Gastroesophageal sphincter (tissue), 4 donors: Measurements from ENCODE around the gene ST8SIA5. TPM values are rescaled to one million over a fixed set of nuclear protein-coding genes. Genes with fewer than 3 reads are reported as not detected.

Source experiments
- ATAC-seq: fragments of 150-250 bp; one replicate; pipeline ENCODE4 v1.9.1; 2016; ENCODE audit warnings: mild to moderate bottlenecking, moderate library complexity
- H3K27ac ChIP-seq, 4 donors: fragments of 200-600 bp; sonication (generic) in 3 of 4; 1 replicate in 3 of 4; 2 replicates in 1 of 4; pipeline ENCODE4 v1.5.1; 2016 to 2019
- H3K27me3 ChIP-seq: fragments of 200-600 bp; sonication (generic); one replicate; pipeline ENCODE4 v1.5.1; 2019
- H3K36me3 ChIP-seq, 2 donors: fragments of 200-600 bp; sonication (generic); one replicate each; pipeline ENCODE4 v1.5.1; 2019; ENCODE audit warnings: control low read depth in 1 of 2
- H3K4me1 ChIP-seq, 3 donors: fragments of 200-600 bp; sonication (generic); 1 replicate in 2 of 3; 2 replicates in 1 of 3; pipeline ENCODE4 v1.5.1; 2016 to 2019; ENCODE audit warnings: control low read depth in 2 of 3
- H3K4me3 ChIP-seq, 2 donors: fragments of 200-600 bp; sonication (generic); one replicate each; pipeline ENCODE4 v1.5.1; 2019; ENCODE audit warnings: mild to moderate bottlenecking in 1 of 2, moderate library complexity in 1 of 2
- H3K9me3 ChIP-seq, 3 donors: fragments of 200-600 bp; sonication (generic); one replicate each; pipeline ENCODE4 v1.5.1; 2017 to 2019; ENCODE audit warnings: control low read depth in 2 of 3
- EP300 ChIP-seq: sonication (generic); formaldehyde crosslinking; IDR thresholded peaks from one replicate; pipeline ENCODE4 v1.6.1; 2017; ENCODE audit warnings: antibody characterized with exemption, mild to moderate bottlenecking
- POLR2A ChIP-seq, 2 donors: fragments of 450-650 bp; IDR thresholded peaks; one replicate each; pipeline ENCODE4 v1.6.1; 2017; ENCODE audit warnings: antibody characterized with exemption in 2 of 2, mild to moderate bottlenecking in 2 of 2, moderate library complexity in 1 of 2
- POLR2AphosphoS5 ChIP-seq: sonication (generic); formaldehyde crosslinking; IDR thresholded peaks from one replicate; pipeline ENCODE4 v1.6.1; 2017; ENCODE audit warnings: antibody characterized with exemption
- WGBS, 2 donors: methylation state at CpG; one replicate each; pipeline ENCODE4 v1.1.5; 2018; ENCODE audit warnings: low coverage in 1 of 2; 5-methylcytosine and 5-hydroxymethylcytosine counted together
- total RNA-seq, 4 donors: library from RNA; depleted of rRNA; stranded (reverse); fragments of >200 nt; gene quantifications; one replicate each; pipeline ENCODE4 v1.1.0, GENCODE V29; 2016
- TF ChIP-seq, protein P1 (sequence below), 4 experiments: fragments of 200-600 bp in 2 of 4; fragments of 450-650 bp in 2 of 4; sonication (generic) in 1 of 4; IDR thresholded peaks; one replicate each; pipeline ENCODE4 v1.5.1; 2017 to 2019; ENCODE audit warnings: antibody characterized with exemption in 4 of 4, mild to moderate bottlenecking in 2 of 4, moderate library complexity in 2 of 4

The ST8SIA5 gene
- total RNA-seq, 4 donors from 2014 or later: 0.08 to 0.27 TPM; not detected in 2

DNA sequence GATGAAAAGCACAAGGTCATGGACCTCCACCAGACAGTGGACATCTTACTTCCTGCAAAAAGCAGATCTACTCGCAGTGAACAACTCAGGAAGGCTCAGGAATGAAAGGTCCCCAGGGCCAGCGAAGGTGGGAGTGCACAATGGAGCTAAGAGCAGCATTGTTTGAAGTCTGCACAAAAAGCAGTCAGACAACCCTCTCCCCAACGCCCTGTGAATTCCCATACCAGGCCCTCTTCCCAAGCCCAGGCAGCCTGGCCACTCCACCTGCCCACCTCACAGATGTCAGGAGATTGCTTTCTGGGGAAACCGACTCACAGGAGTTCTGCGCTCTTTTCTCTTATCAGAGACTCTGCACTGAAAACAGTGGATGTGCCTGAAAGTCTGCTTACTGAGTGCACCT is 34.8 kb downstream of the ST8SIA5 start:
- no peak overlapping the region for H3K27ac ChIP-seq
- no peak for TF ChIP-seq POLR2AphosphoS5
- TF ChIP-seq, protein P1, sequence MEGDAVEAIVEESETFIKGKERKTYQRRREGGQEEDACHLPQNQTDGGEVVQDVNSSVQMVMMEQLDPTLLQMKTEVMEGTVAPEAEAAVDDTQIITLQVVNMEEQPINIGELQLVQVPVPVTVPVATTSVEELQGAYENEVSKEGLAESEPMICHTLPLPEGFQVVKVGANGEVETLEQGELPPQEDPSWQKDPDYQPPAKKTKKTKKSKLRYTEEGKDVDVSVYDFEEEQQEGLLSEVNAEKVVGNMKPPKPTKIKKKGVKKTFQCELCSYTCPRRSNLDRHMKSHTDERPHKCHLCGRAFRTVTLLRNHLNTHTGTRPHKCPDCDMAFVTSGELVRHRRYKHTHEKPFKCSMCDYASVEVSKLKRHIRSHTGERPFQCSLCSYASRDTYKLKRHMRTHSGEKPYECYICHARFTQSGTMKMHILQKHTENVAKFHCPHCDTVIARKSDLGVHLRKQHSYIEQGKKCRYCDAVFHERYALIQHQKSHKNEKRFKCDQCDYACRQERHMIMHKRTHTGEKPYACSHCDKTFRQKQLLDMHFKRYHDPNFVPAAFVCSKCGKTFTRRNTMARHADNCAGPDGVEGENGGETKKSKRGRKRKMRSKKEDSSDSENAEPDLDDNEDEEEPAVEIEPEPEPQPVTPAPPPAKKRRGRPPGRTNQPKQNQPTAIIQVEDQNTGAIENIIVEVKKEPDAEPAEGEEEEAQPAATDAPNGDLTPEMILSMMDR (IDR thresholded peaks at IDR 0.05): no peak
- TF ChIP-seq EP300: no peak
- no peak for TF ChIP-seq POLR2A (IDR thresholded peaks at IDR 0.05)
- no peaks in the 10 kb centered on the region for H3K9me3 ChIP-seq
- 66 to 100% methylated on average over 2 to 4 of the region's 5 CpGs for WGBS, 2 donors
- ATAC-seq: no peak
- no peaks in the 10 kb centered on the region for H3K36me3 ChIP-seq
- peaks cover 3% of the 10 kb centered on the region for H3K27me3 ChIP-seq
- no peaks in the 10 kb centered on the region for H3K4me1 ChIP-seq
- no peak overlapping the region for H3K4me3 ChIP-seq

DNA sequence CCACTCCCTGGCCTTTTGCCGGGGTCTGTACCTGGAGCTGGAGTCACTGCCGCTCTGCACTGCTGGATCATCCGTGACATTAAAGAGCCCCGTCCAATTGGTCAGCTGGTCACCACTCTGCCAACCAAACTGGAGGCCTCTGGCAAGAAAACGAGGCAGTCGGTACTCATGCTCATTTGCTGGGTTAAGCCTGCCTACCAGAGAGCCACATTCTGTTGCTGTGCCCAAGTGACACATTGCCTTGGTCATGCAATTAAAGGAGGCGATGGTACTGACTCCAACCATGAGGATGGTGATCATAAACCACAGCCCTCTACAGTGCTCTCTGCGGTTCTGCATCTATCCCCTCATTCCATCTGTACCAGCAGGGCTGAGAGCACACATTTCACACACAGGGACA is 35.5 kb downstream of the ST8SIA5 start:
- 100% methylated on average over 1 of the region's 8 CpGs; no CpG with 5 or more reads in 1 of the 2 donors for WGBS, 2 donors
- ATAC-seq: no peak
- Histone ChIP-seq H3K27me3 (peaks cover 10% of the 10 kb centered on the region), H3K9me3 (no peaks in the 10 kb centered on the region), H3K36me3 (no peaks in the 10 kb centered on the region), H3K4me3 (no peak overlapping the region), H3K27ac (no peak overlapping the region), H3K4me1 (no peaks in the 10 kb centered on the region)
- TF ChIP-seq POLR2A (IDR thresholded peaks at IDR 0.05) (no peak), POLR2AphosphoS5 (no peak), EP300 (no peak)
- TF ChIP-seq, protein P1 (IDR thresholded peaks at IDR 0.05): no peak

DNA sequence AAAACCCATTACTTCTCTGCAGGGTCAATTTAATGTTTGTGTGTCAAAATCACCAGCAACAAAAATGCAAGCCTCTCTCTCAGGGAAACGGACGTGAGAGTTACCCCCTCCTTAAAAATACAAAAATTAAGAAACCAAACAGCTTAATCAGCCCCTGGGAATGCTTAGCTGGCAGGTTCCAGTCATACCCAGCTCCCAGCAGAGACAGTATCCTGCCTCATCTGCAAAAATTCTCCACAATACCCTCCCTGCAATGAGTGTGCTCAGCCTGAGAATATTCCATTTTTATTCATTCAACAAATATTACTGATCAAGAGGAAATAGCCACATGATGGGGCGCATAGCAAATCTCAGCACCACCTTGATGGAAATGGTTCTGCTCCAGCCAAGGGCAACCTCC is 36.3 kb downstream of the ST8SIA5 start:
- no peak for ATAC-seq
- Histone ChIP-seq H3K36me3 (no peaks in the 10 kb centered on the region), H3K4me1 (no peaks in the 10 kb centered on the region), H3K9me3 (no peaks in the 10 kb centered on the region), H3K4me3 (no peak overlapping the region), H3K27me3 (peaks cover 11% of the 10 kb centered on the region), H3K27ac (no peak overlapping the region)
- TF ChIP-seq, protein P1 (IDR thresholded peaks at IDR 0.05): no peak
- no peak for TF ChIP-seq POLR2A (IDR thresholded peaks at IDR 0.05)
- no peak for TF ChIP-seq POLR2AphosphoS5
- TF ChIP-seq EP300: no peak
- WGBS, 2 donors: 78 to 83% methylated on average over 1 to 3 of the region's 3 CpGs

DNA sequence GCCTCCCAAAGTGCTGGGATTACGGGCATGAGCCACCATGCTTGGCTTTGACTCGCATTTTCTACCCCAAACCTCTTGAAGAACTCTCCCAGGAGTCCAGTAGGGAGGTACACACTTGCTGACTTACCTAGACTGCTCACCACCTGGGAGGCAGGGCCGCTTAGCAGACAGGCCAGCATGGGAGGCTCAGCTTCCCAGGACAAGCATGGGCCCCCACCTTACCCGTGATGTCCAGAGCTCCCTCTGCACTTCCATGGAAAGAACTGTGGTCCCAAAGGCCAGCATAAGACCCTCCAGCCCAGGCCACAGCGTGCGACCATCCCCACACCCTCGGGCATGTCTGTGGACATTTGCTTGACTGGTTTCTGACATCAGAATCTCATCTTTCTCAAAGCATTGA is 36.8 kb downstream of the ST8SIA5 start:
- H3K36me3 ChIP-seq: no peaks in the 10 kb centered on the region
- ATAC-seq: no peak
- TF ChIP-seq POLR2AphosphoS5 (no peak), EP300 (no peak), POLR2A (IDR thresholded peaks at IDR 0.05) (no peak)
- TF ChIP-seq, protein P1 (IDR thresholded peaks at IDR 0.05): no peak

DNA sequence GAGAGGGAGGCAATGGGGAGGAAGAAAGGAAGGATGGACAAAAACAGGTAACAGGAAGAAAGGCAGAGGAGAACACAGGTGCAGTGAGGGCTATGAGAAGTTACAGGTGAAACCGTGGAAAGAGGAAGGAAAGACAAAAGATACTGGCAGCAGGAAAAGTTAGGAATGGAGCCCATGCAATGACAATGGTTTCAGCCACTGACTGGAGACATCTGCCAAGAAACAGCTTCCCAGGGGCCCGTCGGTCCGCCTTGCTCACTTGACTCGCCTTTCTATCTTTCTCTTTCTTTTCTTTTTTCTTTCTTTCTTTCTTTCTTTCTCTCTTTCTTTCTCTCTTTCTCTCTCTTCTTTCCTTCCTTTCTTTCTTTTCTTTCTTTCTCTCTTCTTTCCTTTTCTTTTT is 37.5 kb downstream of the ST8SIA5 start:
- no peaks in the 10 kb centered on the region for H3K36me3 ChIP-seq
- no peak overlapping the region for H3K4me3 ChIP-seq
- ATAC-seq: no peak
- H3K4me1 ChIP-seq: no peaks in the 10 kb centered on the region
- WGBS, 2 donors: 37 to 58% methylated on average over 4 to 5 of the region's 5 CpGs
- TF ChIP-seq EP300 (no peak), POLR2A (IDR thresholded peaks at IDR 0.05) (no peak), POLR2AphosphoS5 (no peak)
- TF ChIP-seq, protein P1 (IDR thresholded peaks at IDR 0.05): no peak
- no peak overlapping the region for H3K27ac ChIP-seq
- peaks cover 14% of the 10 kb centered on the region for H3K27me3 ChIP-seq
- H3K9me3 ChIP-seq: no peaks in the 10 kb centered on the region

More for the DNA sequence above, 36.8 kb downstream of the ST8SIA5 start:
- WGBS, 2 donors: 20 to 50% methylated on average over 1 to 2 of the region's 7 CpGs
- Histone ChIP-seq H3K9me3 (no peaks in the 10 kb centered on the region), H3K4me3 (no peak overlapping the region), H3K4me1 (no peaks in the 10 kb centered on the region), H3K27ac (no peak overlapping the region), H3K27me3 (peaks cover 11% of the 10 kb centered on the region)
